Measurements from ENCODE around the gene TSTD2. TPM values are rescaled to one million over a fixed set of nuclear protein-coding genes. Genes with fewer than 3 reads are reported as not detected.

TSTD2 gene
- 10 to 100 TPM; 13.8 to 21.9 (median 19.4) TPM for total RNA-seq

DNA sequence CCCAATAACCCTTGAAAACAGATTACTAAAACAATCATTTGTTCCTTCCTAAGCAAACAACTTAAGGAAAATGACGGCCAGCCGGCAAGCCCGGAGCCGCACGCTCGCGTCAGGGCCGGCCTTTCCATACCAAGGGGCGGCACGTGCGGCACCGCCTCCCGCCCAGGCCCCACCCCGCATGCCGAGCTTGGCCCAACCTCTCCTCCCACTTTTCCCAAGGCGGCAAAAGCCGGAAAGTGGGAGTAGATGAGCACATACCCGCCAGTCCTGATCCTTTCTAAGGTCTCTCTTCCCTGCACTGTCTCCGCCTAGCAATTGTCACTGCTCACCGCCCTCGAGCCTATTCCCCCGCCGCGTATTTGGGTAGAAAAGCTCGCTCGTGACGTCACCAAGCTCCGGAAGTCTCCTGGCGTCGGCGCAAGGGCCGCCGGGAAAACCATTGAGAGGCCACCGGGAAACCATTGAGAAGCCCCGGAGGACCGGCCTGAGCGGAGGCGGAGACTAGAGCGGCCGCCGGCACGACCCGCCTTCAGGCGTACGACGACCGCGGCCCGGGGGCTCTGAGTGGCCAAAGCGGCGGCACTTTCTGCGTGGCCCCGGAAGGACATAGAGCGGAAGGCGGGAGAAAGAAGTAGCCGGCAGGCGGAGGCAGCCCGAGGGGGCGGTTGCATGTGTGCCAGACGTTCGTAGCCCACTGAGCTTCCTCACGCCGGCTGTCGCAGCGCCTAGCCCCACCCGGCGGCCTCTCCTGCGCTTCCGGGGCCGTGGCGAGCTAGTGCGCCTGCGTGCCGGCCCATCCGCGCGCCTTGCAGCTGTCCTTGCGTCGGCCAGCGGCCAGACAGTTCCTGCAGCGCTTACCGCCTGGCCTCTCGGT lies at the start of gene TSTD2, which contains the start of gene NCBP1:
Gene TSTD2 (minus strand): TSS at position 384 of the 874 bp plus-strand sequence. CDS start 5,806 bp downstream, outside the sequence.
Gene NCBP1 (plus strand): TSS at position 837 of the 874 bp plus-strand sequence. CDS start 61 bp downstream, outside the sequence.
- TF ChIP-seq, protein P1, sequence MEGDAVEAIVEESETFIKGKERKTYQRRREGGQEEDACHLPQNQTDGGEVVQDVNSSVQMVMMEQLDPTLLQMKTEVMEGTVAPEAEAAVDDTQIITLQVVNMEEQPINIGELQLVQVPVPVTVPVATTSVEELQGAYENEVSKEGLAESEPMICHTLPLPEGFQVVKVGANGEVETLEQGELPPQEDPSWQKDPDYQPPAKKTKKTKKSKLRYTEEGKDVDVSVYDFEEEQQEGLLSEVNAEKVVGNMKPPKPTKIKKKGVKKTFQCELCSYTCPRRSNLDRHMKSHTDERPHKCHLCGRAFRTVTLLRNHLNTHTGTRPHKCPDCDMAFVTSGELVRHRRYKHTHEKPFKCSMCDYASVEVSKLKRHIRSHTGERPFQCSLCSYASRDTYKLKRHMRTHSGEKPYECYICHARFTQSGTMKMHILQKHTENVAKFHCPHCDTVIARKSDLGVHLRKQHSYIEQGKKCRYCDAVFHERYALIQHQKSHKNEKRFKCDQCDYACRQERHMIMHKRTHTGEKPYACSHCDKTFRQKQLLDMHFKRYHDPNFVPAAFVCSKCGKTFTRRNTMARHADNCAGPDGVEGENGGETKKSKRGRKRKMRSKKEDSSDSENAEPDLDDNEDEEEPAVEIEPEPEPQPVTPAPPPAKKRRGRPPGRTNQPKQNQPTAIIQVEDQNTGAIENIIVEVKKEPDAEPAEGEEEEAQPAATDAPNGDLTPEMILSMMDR (IDR thresholded peaks at IDR 0.05): no peak
- peak; percentile 89 for DNase-seq (ENCODE audit: low spot score)
- ATAC-seq (ENCODE audit: low FRiP score): peak; percentile 97

DNA sequence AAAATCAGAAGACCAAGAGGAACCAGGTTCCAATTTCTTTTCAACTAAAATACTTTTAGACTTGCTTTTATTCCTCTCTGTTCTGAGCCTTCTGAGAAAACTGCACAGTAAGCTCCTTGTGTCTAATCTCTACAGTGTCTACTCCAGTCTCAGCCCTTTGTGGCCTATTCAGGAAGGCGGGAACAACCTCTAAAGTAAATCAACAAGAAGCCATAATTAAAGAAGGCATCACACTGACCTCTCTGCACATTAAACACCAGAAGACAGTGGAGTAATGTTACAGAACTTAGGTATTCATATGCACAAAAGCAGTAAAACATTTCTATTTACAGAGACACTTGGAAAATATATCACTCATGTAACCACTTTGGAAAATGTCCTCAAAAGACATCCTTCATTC lies 49.1 kb upstream of the TSTD2 start:
- TF ChIP-seq, protein P1 (IDR thresholded peaks at IDR 0.05): no peak
- ATAC-seq (ENCODE audit: low FRiP score): no peak
- no peak for DNase-seq (ENCODE audit: low spot score)

DNA sequence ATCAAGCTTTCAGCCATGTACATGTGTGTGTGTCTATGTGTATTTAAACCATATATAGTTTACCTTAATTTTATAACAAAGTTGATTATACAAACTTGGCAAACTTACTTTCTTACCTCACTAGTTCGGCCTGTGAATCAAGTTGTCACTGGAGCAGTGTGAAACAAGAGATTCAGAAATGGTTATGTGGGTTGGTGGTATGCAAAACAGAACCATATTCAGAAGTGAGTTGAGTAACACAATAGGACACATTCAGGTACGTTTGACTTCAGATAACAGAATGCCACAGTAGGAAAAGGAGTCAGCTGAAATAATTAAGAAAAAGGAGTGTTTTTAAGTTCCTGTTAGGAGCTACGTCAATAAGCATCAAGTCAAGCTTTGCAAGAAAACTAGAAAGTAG lies 42.5 kb upstream of the TSTD2 start:
- TF ChIP-seq, protein P1 (IDR thresholded peaks at IDR 0.05): no peak
- no peak for DNase-seq (ENCODE audit: low spot score)

DNA sequence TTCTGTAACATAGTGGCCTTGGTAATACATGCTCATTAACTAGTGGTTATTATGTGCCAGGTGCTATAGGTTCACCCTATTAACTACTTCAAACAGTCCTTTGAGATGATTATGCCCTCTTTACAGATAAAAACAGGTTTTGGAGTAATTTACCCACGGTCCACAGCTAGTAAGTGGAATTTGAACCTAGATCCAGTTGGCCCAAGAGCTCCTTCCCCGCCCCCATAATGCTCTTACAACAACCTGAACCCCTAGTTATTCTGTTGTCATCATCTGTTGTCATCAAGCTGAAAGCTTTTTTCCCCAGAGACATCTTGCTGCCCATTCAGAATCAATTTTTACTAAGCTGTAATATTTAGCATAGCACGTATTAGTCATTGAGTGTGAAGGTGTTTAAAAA lies 40.8 kb upstream of the TSTD2 start:
- ATAC-seq (ENCODE audit: low FRiP score) (no peak), DNase-seq (ENCODE audit: low spot score) (no peak)
- TF ChIP-seq, protein P1 (IDR thresholded peaks at IDR 0.05): no peak

More for the DNA sequence above, 42.5 kb upstream of the TSTD2 start:
- ATAC-seq (ENCODE audit: low FRiP score): no peak

DNA sequence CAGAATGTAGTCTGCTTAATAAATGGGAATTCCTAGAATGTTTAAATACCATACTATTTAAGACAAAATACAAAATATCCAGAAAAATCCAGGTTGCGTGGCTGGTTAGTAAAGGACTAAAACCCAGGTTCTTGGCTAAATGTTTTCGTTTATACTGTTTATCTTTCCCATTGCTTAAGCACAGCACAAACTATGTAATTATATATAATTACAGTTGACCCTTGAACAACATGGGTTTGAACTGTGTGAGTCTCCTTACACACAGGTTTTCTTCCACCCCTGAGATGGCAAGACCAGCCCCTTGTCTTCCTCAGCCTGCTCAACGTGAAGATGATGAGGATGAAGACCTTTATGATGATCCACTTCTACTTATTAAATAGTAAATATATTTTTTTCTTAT lies 39.2 kb upstream of the TSTD2 start:
- TF ChIP-seq, protein P1 (IDR thresholded peaks at IDR 0.05): no peak
- DNase-seq (ENCODE audit: low spot score) (no peak), ATAC-seq (ENCODE audit: low FRiP score) (no peak)

DNA sequence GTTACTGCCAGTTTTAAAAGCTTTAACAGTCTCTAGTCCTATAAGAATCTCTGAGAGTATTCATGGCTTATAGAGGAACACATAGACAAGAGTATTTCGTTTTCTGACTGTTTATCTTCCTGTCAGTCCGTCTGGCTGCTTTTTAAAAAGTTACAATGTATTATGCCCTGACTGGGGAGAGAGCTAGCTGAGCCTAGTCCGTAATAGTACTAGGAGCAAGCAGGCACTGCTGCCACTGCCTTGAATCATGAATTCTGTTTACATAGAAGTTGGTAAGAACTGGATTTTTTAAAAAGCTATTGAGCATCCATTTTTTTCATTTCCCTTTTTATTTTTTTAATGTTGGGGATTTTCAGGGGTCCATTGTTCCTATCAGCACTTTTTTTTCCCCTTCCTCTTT lies 37.4 kb upstream of the TSTD2 start:
- ATAC-seq (ENCODE audit: low FRiP score) (no peak), DNase-seq (ENCODE audit: low spot score) (no peak)
- TF ChIP-seq, protein P1 (IDR thresholded peaks at IDR 0.05): no peak

DNA sequence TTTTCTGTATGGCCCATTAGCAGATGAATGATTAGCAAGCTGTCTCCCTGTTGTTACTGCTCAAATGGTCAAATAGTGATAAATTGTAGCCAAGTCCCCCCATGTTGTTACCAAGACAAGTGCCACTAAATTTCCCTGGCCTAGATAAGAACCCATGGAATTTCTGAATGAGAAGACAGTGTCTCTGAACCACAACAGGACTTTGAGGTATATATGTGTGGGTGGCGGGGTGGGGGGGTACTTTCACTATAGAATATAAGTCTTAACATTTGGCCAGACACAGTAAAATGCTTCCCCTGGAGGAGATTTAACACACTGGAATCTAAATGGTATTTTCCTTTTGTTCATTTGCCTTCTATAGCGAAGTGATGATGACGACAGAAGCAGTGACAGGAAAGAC lies 35.3 kb upstream of the TSTD2 start:
- ATAC-seq (ENCODE audit: low FRiP score) (no peak), DNase-seq (ENCODE audit: low spot score) (no peak)
- TF ChIP-seq, protein P1 (IDR thresholded peaks at IDR 0.05): no peak

Measured in omental fat pad (tissue), 4 donors.